Right lobe of liver (tissue), 4 donors: Measurements from ENCODE around the gene GRIK2.

Experiments
- POLR2A ChIP-seq: fragments of 450-650 bp; IDR thresholded peaks from one replicate; pipeline ENCODE4 v1.6.1; 2017; ENCODE audit warnings: antibody characterized with exemption, mild to moderate bottlenecking
- TF ChIP-seq, protein P1 (sequence below), 4 donors: fragments of 200-600 bp in 3 of 4; fragments of 450-650 bp in 1 of 4; IDR thresholded peaks; one replicate each; pipeline versions ENCODE4 v1.5.1 to v1.8.0; 2016 to 2022; ENCODE audit warnings: antibody characterized with exemption in 4 of 4, mild to moderate bottlenecking in 2 of 4
- donor health status: DM: no; HTN: no; CAD: no.
- donor health status: DM: no; HTN: no; CAD: no.
- donor health status: DM: no; HTN: yes; CAD: no.

DNA sequence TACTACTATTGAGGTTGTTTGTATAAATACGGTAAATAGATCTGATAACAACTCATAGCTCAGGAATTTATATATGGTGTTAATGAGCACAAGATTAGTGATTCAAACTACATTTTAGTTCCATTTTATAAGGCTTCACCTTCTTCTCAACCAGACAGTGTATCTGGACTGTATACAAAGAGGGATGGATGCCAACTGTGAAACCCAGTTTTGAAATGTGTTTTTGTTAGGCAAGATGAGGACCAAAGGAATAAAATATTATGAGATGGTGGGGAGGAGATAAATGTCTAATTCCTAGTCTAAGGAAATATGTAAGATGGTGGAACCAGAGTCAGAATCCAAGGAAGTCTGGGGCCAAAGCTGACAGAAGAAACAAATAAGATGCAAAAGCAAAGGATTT lies 329.0 kb downstream of the GRIK2 start:
- TF ChIP-seq, protein P1, sequence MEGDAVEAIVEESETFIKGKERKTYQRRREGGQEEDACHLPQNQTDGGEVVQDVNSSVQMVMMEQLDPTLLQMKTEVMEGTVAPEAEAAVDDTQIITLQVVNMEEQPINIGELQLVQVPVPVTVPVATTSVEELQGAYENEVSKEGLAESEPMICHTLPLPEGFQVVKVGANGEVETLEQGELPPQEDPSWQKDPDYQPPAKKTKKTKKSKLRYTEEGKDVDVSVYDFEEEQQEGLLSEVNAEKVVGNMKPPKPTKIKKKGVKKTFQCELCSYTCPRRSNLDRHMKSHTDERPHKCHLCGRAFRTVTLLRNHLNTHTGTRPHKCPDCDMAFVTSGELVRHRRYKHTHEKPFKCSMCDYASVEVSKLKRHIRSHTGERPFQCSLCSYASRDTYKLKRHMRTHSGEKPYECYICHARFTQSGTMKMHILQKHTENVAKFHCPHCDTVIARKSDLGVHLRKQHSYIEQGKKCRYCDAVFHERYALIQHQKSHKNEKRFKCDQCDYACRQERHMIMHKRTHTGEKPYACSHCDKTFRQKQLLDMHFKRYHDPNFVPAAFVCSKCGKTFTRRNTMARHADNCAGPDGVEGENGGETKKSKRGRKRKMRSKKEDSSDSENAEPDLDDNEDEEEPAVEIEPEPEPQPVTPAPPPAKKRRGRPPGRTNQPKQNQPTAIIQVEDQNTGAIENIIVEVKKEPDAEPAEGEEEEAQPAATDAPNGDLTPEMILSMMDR (IDR thresholded peaks at IDR 0.05) = no peak
- no peak for TF ChIP-seq POLR2A
